Activated CD4-positive, alpha-beta T cell treated with anti-CD3 and anti-CD28 coated beads, Interleukin-10, Interleukin-2, amounts not matched to agents 100 ng/mL and 50 ng/mL, durations not matched to agents 16 hours and 8 hours (primary cell): ENCODE data around the gene TERB1.
A peak's percentile ranks its signal among the peaks of the same experiment; 100 is the strongest.

Experiments used
- DNase-seq: peaks from one replicate; pipeline ENCODE4 v3.0.0-alpha.2; 2020

The TERB1 gene

DNA sequence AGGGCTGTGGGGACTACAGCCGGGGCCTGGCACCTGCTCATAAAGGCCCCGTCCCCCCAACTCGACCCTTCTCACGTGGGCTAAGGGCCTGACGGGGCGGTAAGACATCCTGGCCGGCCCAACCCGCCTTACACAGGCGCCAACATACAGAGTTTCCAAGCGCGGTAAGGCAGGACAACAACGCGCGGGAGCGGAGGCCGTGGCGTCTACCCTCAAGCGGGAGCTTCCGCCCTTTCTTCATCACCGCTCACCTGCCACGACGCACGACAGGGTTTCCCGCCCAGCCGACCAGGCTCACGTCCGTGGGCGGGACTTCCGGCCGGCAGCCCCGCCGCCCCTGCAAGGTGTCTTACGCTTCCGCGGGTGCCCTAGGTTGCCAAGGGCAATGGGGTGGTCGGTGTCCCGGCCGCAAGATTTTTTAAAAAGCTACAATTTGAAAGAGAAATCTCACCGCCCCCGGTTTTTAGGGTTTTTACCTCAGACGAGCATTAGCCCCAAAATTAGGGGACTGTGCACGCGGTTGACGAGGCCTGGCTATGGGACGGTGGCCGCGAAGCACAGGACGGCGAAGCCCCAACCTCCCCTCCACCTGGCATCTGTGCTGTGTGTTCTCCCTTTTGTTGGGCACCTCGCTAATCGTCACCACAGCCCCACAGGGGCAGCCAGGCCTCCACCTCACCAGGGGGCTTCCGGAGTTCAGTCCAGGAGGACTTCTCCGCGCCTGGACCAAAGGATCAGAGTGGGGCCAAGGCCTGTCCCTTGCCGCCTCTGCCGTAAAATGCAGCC lies at the start of gene TERB1:
Gene TERB1 (minus strand): TSS at position 265 of the 786 bp plus-strand sequence. CDS start 4,786 bp downstream, outside the sequence.
- DNase-seq: no peak

DNA sequence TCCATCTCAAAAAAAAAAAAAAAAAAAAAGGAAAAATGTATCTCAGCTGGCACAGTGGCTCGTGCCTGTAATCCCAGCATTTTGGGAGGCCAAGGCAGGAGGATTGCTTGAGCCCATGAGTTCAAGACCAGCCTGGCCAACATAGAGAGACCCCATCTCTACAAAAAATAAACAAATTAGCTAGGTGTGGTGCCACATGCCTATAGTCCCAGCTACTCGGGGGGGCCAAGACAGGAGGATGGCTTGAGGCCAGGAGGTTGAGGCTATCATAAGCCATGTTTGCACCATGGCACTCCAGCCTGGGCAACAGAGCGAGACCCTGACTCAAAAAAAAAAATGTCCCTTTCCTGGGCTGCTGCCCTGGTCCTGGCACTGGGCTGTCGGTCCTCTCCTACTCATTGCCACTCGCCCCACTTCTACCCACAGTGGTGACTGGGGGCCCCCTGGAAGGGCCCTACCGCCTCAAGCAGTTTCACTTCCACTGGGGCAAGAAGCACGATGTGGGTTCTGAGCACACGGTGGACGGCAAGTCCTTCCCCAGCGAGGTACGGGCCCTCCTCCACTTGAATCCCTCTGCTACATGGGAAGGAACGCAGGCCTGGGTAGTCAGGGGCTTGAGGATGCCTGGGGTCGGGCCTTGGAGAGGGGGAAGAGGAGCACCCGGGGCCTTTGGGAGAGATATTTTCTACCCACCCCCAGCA lies 48.9 kb upstream of the TERB1 start:
- DNase-seq: no peak

- DNase-seq: no peak
These were observed 48.2 kb upstream of the TERB1 start for GRCh38 chr16:66849549-66849948.

GRCh38 chr16:66849021-66849420 lies 47.6 kb upstream of the TERB1 start:
- DNase-seq: no peak

DNA sequence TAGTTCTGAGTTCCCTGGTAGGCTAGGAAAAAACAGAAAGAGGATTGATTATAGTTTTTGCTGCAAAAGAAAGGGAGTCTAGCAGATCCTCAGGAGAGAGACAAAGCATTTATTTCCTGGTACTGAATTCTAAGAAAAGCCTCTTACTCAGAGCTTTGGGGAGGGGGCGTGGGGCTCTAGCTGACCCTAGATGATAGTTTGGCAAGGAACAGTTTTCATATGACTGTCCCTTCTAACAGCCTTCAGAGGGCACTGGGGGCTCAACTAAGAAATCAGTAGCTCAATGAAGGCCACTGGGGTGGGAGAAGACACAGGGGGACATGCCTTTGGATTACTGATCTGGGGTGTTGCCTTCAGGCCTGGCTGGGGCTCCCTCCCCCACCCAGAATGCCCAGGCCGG lies 46.8 kb upstream of the TERB1 start:
- DNase-seq: no peak

DNA sequence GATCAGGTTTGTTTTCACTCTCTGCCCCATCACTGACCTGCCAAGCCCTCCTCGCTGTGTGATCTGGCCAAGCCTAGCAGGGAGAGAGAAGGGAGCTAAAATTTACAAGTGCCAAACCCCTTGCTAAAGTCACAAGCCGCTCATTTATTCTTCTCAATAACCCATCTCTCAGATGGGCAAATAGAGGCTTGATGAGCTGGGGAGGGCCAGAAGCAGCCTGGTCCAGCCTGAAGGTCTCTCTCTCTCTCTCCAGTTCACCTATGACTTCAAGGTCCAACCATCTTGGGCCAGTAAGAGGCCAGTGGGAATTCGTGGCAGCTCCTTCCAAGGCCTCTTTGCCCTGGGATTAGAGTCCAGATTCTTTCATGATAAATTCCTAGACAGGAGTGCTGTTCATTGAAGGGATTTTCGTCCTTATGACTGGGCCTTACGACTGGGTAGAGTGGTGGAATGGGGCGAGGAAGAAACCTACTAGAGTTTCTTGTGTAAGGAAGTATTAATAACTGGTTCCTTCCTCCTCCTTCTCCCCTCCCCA lies 46.2 kb upstream of the TERB1 start:
- no peak for DNase-seq

DNA sequence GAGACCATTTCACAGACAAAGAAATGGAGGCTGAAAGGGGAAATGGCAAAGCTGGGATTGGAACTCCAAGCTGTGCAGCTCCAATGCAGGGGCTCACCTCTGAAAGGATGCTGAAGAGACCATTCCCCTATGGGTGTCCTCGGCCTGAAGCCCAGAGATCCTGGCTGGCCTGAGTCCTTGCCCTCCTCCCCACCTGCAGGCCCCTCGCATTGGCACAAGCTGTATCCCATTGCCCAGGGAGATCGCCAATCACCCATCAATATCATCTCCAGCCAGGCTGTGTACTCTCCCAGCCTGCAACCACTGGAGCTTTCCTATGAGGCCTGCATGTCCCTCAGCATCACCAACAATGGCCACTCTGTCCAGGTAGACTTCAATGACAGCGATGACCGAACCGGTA lies 45.4 kb upstream of the TERB1 start:
- no peak for DNase-seq

- DNase-seq: no peak
These were observed 44.9 kb upstream of the TERB1 start for GRCh38 chr16:66846266-66846665.

- no peak for DNase-seq
These were observed 44.4 kb upstream of the TERB1 start for GRCh38 chr16:66845791-66846221.

GRCh38 chr16:66845080-66845410 lies 43.7 kb upstream of the TERB1 start:
- DNase-seq: no peak

- no peak for DNase-seq
These were observed 43.1 kb upstream of the TERB1 start, which contains the start of gene CA7 for GRCh38 chr16:66844342-66845079. Gene CA7, plus strand, starts transcription at chr16:66844414. Its CDS starts 74 bp downstream, at chr16:66844488.

- DNase-seq: no peak
These were observed 42.6 kb upstream of the TERB1 start for GRCh38 chr16:66844009-66844341.

- no peak for DNase-seq
These were observed 41.8 kb upstream of the TERB1 start for GRCh38 chr16:66843191-66843590.

DNA sequence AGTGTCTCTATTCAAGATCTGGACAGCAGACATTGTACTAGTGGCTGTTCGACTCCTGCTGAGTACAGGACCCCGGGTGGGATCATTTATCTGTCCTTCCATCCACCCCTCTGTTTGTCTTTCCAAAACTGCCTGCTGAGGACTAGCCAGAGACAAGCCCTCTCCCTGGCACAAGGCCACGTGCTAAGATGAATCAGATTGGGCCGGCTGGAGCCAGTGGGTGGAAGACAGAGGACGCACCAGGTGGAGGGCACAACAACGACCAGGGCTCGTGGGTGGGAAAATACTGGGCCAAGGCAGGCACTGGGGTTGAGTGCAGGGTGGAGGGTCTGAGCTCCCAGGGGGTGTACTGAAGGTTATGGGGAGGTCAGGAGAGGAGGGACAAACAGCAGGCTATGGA lies 41.4 kb upstream of the TERB1 start:
- no peak for DNase-seq

DNA sequence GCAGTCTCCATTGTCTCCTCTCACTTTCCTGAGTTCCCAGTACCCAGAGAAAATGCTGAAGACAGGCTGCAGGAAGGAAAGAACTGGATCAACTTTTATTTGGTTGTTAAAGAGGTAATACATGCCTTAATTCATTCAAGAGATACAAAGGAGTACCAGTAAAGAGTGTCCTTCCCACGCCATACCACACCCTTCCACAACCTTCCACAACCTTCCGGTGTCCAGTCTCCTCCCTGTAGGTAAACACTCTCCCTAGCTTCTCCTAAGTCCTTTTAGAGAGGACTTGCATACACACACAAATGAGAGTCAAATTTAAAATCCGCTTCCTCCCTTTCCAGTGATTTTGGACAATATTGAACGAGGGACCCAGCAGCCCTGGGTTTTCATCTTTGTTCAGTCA lies 40.0 kb upstream of the TERB1 start:
- no peak for DNase-seq

- DNase-seq: no peak
These were observed 39.5 kb upstream of the TERB1 start for GRCh38 chr16:66840883-66841282.

- DNase-seq: no peak
These were observed 33.4 kb upstream of the TERB1 start for GRCh38 chr16:66834746-66835145.

DNA sequence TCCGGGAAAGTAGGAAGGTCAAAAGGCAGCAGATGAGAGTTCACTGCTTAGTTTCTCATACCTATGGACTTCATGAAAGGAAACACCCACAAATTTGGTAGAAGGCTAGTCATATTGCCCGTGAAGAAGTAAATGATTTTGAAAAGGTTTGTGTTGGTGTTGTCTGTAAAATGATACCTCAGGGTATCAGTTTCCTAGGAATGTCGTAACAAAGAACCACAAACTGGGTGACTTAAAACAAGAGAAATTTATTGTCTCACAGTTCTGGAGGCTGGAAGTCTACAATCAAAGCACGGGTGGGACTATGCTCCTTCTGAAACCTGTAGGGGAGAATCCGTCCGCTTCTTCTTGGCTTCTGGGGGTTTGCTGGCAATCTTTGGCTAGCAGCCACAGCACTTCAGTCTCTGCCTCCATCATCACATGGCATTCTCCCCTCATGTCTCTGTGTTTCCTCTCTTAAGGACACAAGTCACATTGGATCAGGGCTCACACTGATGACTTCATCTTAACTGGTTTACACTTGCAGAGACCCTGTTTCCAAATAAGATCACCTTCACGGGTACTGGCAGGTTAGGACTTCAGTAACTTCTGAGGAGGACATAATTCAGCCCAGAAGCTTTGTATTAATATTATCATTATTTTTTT lies 31.4 kb upstream of the TERB1 start:
- DNase-seq: no peak

GRCh38 chr16:66832190-66832589 lies 30.8 kb upstream of the TERB1 start:
- DNase-seq: no peak

- peak; percentile 93 for DNase-seq
These were observed 29.3 kb upstream of the TERB1 start, which contains the start of gene NAE1 for GRCh38 chr16:66830422-66831404. Gene NAE1, minus strand, starts transcription at chr16:66830976. Its CDS starts 77 bp downstream, at chr16:66830899.

GRCh38 chr16:66824006-66824405 lies 22.6 kb upstream of the TERB1 start:
- DNase-seq: no peak

DNA sequence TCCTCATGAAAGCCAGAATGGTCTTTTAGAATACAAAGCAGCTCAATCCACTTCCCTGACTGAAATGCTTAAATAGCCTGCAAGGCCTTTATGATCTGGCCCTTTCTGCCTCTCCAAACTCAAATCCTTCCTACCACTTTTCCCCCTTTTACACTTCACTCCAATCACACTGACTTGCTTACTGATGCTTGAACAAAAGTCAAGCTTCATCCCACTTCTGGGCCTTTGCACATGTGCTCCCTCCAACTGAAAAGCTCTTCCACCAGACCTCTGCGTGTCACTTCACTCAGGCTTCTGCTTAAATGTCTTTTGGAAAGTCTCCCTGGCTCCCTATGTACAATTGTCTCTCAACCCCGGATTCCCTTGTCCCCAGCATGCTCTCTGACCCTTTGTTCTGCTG lies 13.3 kb upstream of the TERB1 start:
- DNase-seq: no peak
